CD1c-positive myeloid dendritic cell (primary cell): Measurements from ENCODE around the gene SOX8.
"Not testable (repeated sequence)": the region's sequence is repeated elsewhere in the genome, so short reads cannot be mapped to it uniquely, and the experiment has no call there.

Experiments used
- DNase-seq: peaks from one replicate; pipeline ENCODE4 v3.0.0-alpha.2; 2016; ENCODE audit errors: extremely low spot score

Gene SOX8

GRCh38 chr16:1025183-1025809 is 43.7 kb downstream of the SOX8 start:
- DNase-seq = not testable (repeated sequence)

GRCh38 chr16:1026057-1026783 is 44.6 kb downstream of the SOX8 start:
- no peak for DNase-seq

GRCh38 chr16:1026784-1027500 is 45.4 kb downstream of the SOX8 start:
- DNase-seq = no peak

GRCh38 chr16:1027501-1027815 is 45.9 kb downstream of the SOX8 start:
- no peak for DNase-seq

- no peak for DNase-seq
Observed at GRCh38 chr16:1028056-1028455, 46.5 kb downstream of the SOX8 start.

- no peak for DNase-seq
Observed at GRCh38 chr16:1028524-1029258, 47.1 kb downstream of the SOX8 start.

GRCh38 chr16:1029259-1029545 is 47.6 kb downstream of the SOX8 start:
- DNase-seq = no peak

GRCh38 chr16:1030473-1030901 is 48.9 kb downstream of the SOX8 start:
- no peak for DNase-seq

- no peak for DNase-seq
Observed at GRCh38 chr16:1031666-1032065, 50.1 kb downstream of the SOX8 start.

- no peak for DNase-seq
Observed at GRCh38 chr16:1032607-1033006, 51.0 kb downstream of the SOX8 start.

- DNase-seq = no peak
Observed at GRCh38 chr16:1033128-1033679, 51.6 kb downstream of the SOX8 start.

GRCh38 chr16:1034230-1035065 is 52.9 kb downstream of the SOX8 start:
- no peak for DNase-seq

- no peak for DNase-seq
Observed at GRCh38 chr16:1035066-1035415, 53.5 kb downstream of the SOX8 start.

- no peak for DNase-seq
Observed at GRCh38 chr16:1036166-1036565, 54.6 kb downstream of the SOX8 start.
